Omental fat pad (tissue), 4 donors: ENCODE measurements around the gene RUNDC1. TPM values are rescaled to one million over a fixed set of nuclear protein-coding genes. Genes with fewer than 3 reads are reported as not detected.
"Not testable (repeated sequence)": the region's sequence is repeated elsewhere in the genome, so short reads cannot be mapped to it uniquely, and the experiment has no call there.

Experiments used
- ATAC-seq: fragments of 150-250 bp; one replicate; pipeline ENCODE4 v1.9.1; 2016; ENCODE audit warnings: mild to moderate bottlenecking, moderate library complexity; ENCODE audit not compliant: low FRiP score
- DNase-seq: peaks from one replicate; pipeline ENCODE4 v3.0.0-alpha.2; 2019; ENCODE audit warnings: low spot score
- total RNA-seq, 4 donors: library from RNA; depleted of rRNA; stranded (reverse); fragments of >200 nt; gene quantifications; one replicate each; pipeline ENCODE4 v1.1.0, GENCODE V29; 2016
- TF ChIP-seq, protein P1 (sequence below), 3 donors: fragments of 450-650 bp; IDR thresholded peaks; one replicate each; pipeline ENCODE4 v1.5.1; 2016 to 2017; ENCODE audit warnings: antibody characterized with exemption in 3 of 3, mild to moderate bottlenecking in 3 of 3, moderate library complexity in 2 of 3

RUNDC1 gene
- total RNA-seq, 4 donors from 2014 or later: 8.5 to 12.4 (median 10.6) TPM

DNA sequence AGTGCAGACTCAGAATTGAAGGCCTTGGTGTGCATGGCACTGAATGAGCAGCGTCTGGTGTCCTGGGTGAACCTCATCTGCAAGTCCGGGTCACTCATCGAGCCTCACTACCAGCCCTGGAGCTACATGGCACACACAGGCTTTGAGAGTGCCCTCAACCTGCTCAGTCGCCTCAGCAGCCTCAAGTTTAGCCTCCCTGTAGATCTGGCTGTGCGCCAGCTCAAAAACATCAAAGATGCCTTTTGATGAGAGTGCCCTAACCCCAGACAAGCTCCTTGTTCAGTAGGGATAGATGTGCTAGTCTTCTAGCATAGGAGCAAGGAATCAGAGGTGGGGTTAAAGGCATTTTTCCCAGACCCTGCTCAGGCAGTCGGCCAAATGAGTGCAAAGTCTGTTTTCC, 11.1 kb downstream of the RUNDC1 start:
- ATAC-seq: no peak
- TF ChIP-seq, protein P1, sequence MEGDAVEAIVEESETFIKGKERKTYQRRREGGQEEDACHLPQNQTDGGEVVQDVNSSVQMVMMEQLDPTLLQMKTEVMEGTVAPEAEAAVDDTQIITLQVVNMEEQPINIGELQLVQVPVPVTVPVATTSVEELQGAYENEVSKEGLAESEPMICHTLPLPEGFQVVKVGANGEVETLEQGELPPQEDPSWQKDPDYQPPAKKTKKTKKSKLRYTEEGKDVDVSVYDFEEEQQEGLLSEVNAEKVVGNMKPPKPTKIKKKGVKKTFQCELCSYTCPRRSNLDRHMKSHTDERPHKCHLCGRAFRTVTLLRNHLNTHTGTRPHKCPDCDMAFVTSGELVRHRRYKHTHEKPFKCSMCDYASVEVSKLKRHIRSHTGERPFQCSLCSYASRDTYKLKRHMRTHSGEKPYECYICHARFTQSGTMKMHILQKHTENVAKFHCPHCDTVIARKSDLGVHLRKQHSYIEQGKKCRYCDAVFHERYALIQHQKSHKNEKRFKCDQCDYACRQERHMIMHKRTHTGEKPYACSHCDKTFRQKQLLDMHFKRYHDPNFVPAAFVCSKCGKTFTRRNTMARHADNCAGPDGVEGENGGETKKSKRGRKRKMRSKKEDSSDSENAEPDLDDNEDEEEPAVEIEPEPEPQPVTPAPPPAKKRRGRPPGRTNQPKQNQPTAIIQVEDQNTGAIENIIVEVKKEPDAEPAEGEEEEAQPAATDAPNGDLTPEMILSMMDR (IDR thresholded peaks at IDR 0.05): no peak
- no peak for DNase-seq

DNA sequence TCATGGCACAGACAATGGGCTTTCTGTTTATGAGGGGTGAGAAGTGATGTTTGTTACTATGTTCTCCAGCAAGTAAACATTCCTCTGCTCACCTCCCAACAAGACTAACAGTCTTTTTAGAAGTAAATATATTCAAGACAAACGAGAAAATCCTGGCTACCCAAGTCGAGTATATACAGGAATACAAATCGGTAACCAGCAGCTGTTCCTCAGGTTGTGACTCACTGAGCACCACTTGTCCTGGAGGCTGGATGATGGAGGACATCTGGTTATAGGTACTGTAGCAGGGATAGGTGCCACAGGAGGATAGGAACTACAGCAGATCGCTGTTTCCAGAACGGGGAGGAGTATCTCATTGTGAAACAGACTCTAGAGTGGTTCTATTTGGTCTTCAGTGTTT, 12.5 kb downstream of the RUNDC1 start:
- TF ChIP-seq, protein P1 (IDR thresholded peaks at IDR 0.05): no peak
- no peak for DNase-seq
- no peak for ATAC-seq

DNA sequence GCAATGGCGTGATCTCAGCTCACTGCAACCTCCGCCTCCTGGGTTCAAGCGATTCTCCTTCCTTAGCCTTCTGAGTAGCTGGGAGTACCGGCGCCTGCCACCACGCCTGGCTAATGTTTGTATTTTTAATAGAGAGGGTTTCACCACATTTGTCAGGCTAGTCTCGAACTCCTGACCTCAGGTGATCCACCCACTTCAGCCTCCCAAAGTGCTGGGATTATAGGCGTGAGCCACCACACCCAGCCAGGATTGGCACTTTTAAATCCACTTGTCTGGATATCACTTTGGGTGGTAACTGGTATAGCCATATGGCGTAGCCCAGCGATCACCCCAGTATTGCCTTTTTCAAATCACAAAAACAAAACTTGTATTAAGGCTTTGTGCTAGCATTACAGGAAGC, 13.5 kb downstream of the RUNDC1 start:
- not testable (repeated sequence) for DNase-seq, ATAC-seq

DNA sequence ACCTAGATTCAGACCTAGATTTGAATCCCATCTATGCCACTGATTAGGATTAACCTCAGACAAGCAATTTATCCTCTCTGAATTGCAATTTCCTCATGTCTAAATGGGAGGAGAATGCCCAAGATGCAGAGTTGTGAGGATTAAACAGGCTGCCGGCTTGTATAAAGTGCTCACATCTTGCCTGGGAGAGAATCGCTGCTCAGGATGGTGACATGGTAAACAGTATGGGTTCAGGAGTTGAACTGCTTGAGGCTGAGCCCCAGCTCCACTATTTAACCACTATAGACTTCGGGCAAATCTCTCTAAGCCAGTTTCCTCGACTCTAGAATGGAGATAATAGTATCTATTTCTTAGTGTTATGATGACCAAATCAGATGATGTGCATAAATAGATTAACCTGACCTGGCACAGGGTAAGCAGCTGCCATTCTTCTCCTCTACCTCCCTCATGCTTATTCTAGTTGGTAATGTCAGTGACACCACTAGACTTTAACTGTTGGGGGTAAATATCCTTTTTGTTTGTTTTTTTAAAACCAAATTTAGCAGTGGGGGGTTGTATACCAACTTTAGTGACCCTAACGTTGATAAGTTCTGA, 17.1 kb downstream of the RUNDC1 start:
- TF ChIP-seq, protein P1 (IDR thresholded peaks at IDR 0.05): no peak
- ATAC-seq (no peak), DNase-seq (no peak)

DNA sequence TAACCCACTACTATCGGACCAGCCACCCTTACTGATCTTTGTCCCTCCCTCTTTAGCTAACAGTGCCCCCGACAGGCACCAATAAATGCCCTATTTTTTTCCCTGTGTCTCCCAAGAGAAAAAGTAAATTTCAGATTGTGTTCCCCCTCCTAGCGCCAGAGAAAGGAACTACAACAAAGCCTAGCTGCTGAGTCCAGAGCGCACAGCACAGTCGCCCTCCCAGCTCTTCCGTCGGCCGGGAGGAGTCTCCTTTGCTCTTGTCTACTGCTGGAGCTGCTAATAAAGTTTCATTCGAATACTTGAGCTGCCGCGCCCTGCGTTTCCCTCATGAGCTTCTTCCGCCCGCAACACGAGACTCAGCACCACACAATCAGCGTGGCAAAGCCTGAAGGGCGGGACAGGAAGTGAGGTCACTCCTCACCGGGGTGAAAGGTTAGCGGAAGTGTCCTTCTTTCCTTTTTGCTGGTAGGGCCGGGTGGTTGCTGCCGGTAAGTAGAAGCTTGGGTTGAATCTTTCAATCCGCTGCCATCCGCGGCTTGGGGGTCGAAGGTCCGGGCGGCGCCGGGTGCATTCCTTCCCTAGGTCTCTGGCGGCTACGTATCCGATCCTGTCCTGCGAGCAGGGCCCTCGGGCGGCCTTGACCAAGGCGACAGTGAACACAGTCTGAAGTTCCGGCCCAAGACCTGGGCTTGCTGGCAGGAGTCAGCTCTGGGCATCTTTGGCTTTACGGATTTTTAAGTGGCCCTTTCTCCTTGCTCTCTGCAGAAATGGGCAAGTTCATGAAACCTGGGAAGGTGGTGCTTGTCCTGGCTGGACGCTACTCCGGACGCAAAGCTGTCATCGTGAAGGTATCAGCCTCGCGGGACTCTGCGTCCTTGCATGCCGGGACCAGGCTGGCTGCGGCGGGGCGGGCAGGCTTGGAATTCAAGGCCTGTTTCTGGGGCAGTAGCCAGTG, 17.9 kb downstream of the RUNDC1 start, which contains the start of gene RPL27:
RPL27 (plus strand) TSS at position 436 of the 955 bp plus-strand sequence; CDS start at position 768, 332 bp downstream.
- DNase-seq: peak; percentile 96
- ATAC-seq: peak; percentile 98
- TF ChIP-seq, protein P1 (IDR thresholded peaks at IDR 0.05): peak in 2 of 3 donors; percentile 58 to 81

DNA sequence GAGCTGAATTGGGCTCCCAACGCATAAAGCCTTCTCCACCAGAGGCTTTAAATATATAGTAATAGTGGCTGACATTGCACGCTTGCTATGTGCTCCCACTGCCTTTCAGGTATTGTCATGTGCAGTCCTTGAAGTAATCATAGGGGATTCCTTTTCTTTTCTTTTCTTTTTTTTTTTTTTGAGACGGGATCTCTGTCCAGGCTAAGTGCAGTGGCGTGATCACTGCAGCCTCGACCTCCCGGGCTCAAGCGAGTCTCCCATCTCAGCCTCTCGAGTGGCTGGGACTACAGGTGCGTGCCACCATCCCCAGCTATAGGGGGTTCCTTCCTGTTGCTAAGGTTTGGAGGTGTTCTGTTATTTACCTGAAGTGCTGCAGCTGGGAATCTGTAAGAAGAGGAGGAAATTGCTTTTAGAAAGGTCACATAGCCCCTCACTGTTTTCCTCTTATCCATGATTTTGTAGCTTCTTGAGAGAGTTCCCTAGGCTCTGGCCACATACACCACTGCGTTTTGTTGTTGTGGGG, 18.7 kb downstream of the RUNDC1 start:
- ATAC-seq: no peak
- no peak for DNase-seq
- TF ChIP-seq, protein P1 (IDR thresholded peaks at IDR 0.05): no peak

DNA sequence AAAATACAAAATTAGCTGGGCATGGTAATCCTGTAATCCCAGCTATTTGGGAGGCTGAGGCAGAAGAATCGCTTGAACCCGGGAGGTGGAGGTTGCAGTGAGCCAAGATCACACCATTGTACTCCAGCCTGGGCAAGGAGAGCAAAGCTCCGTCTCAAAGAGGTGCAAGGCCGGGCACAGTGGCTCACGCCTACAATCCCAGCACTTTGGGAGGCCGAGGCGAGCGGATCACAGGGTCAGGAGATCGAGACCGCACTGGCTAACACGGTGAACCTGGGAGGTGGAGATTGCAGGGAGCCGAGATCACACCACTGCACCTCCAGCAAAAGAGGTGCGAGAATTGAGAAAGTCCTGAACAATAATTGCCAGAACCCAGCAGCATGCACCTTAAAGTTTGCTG, 20.5 kb downstream of the RUNDC1 start:
- not testable (repeated sequence) for DNase-seq, ATAC-seq
